SW 1271 (cell line): Measurements from ENCODE around the gene KLHL29.

Experiments used
- DNase-seq, 2 experiments: peaks; one replicate each; lab custom pipeline; 2025; lab: John Stamatoyannopoulos, UW

KLHL29 gene

DNA sequence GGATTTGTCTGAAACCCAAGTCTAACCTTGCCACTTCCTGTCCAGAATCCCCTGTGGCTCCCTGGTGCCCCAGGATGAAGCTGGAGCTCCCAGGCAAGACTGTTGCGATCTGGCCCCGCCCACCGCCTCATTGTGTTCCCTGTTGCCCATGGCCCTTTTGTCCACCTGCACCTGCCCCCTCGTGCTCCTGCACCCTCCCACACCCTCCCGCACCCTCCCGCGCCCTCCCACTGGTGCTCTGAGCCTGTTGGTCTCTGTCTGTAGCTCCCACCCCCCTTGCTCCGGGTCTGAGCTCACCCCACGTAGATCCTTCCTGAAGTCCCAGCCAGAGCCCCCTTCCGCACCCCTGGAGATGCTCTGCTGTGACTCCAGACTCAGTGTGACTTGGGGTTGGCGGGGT lies 297.5 kb downstream of the KLHL29 start:
- DNase-seq, result no peak

DNA sequence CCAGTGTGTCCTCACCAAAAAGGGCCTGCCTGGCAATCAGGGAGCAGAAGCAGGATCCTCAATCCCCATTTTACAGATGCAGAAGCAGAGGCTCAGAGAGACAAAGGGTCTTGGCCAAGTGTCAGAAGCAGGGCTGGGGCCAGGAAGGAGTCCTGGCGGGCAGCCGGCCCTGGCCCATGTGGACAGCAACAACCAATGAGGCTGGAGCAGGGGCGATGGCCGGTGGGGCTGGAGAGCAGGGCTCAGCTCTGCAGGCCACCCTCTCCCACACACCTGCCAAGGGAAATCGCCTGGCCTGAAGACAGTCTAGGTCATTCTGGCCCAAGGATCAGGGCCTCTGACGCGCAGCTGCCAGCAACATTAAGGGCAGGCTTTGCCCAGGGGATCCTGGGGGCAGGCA lies 298.0 kb downstream of the KLHL29 start:
- no peak for DNase-seq

DNA sequence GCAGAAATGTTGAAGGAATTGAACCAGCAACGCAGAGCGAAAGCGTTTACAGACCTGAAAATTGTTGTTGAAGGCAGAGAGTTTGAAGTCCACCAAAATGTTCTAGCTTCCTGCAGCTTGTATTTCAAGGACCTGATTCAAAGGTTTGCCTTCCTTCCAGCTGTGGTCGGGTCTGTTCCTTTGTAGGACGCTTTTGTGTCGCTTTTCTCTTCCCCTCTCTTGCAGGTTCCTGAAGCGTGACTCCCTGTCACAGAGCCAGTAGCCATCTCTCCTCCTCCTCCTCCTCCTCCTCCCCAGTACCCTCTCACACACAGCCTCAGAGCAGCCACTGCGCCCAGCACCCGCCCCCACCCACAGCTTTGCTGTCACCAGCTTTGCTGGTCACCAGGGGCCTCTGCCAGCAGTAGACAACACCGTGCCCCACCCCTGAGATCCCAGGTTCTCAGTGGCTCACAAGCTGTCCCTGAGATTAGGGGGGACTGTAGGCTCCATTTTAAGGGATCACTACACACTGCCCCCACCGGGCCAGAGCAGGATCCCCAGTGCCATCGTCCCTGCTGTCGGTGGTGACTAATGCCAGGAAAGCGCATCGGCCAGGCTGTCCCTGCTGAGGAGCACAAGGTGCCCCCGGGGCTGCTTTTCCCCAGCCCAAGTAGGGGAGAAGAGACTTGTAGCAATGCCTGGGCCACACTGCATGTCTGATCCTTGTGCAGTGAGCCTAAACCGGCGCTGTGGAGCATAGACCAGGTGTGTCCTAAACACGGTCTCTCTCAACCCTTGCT lies 299.6 kb downstream of the KLHL29 start:
- no peak for DNase-seq

DNA sequence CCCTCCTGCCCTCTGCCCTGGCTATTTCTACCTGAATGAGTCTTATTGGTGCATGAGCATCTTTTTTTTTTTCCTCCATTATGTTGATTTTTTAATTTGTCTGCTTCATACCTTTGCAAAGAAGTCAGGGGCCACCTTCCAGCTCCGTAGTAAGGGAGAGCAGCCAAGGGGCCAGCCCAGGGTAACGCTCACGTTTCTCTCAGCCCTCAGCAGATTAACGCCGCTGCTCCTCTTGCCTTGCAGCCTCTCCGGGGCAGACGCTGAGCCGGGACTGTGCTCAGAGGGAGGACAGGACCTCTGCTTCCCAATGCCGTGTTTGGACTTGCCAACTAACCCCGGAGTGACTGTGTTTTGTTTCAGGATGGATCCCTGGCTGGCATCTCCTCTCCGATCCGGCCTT lies 300.2 kb downstream of the KLHL29 start:
- no peak for DNase-seq

DNA sequence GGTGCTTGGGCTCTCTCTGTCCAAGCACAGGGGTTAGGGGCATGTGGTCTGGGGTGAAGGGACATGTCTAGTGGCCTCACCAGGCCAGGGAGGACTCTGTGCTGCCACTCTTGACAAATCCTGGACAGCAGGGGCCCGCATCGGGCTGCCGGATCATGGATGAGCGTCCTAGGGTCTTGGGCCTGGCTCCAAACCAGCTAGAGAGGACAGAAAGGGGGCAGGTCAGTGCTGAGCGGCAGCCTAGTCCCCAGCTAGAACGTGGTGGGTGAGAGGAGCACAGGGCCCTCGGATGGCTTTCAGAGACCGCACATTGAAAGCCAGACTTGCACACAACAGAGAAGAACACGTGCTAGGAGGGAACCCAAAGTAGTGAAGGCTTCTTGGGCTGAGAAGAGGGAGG lies 300.7 kb downstream of the KLHL29 start:
- no peak for DNase-seq

DNA sequence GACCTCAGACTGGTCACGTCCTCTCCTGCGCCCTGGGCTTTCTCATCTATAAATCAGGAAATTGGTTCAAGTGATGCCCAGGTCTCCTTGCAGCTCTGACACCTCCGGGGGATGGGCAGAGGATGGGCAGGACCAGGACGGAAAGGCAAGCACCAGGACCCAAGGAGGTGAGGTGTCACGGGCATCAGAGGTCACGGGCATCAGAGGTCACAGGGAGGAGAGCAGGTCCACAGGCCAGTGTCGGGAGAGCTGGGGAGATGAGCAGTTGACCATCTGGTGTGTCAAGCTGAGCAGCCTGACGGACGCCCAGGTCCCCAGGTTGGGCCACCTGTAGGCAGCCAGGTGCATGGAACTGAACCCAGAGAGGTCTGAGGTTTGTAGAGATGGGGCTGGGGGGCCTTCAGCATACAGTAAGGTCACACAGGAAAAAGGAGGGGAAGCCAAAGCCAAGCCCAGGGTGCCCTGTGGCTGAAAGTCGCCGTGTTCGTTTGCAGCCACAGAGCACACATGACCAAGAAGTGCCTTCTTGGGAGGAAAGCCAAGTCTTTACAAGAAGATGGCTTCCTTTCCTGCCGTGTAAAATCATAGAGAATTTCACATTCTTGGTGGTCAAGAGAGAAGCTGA lies 301.5 kb downstream of the KLHL29 start:
- no peak for DNase-seq

DNA sequence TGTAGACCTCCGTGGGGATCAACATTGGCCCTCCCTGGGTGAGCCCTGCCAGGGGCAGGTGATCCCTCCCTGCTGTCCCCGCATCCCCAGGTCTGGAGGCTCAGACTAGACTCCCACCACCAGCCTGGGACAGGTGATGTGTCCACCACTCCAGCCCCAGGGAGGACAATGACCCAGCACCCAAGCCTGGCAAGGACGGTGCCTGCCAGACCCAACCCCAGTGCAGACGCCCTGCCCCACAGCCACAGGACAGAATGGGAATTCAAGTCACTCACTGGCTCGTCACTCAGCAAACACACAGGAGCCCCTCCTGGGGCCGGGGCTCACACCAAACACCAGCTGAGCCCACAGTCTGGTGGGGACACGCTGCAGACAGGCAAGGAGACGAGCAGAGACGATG lies 302.2 kb downstream of the KLHL29 start:
- DNase-seq, result no peak

DNA sequence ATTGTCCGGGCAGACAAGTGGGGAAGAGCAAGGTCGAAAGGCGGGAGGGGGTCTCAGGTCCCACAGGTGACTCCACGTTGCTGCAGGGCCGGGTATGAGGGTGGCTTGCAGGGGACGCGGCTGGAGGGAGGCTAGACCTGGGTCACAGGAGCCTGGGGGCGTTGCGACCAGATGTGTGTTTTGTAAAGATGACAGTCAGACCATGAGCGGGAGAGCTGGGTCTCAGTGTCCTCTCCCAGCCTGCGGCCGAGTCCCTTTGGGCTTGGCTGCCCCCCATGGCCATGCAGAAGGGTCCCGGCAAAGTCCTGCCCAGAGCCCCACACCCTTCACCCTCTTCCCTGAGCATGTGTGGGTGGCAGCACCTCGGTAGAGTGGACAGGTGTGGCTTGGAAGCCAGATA lies 302.7 kb downstream of the KLHL29 start:
- DNase-seq, result no peak

DNA sequence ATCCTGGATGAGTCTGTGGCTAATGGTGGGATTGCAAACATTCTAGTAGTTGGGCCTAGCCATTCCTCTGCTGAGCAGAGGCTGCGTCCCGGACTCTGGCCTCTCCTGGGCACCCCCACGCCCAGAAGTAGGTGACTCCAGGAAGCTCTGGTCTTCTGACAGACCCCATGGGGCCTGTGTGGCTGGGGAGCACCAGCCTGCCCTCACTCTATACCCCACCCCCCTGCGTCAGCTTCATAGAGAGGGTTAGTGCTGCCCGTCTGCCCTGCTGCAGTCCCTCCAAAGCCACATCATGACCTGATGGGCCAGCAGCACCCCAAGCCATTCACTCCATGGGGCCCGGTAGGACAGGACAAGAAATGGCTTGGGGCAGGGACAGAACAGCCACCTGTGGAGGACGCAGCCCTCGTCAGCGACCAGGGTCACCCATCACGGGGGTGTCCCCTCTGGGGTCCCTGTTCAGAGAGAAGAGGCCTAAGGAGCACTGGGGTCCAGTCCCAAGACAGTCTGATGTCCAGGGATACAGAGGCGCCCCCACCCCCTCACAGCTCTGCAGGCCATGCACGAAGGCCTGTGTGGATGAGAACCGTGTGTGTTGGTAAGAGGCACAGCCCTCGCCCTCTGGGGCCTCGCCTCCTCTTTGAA lies 303.6 kb downstream of the KLHL29 start:
- DNase-seq, result no peak

DNA sequence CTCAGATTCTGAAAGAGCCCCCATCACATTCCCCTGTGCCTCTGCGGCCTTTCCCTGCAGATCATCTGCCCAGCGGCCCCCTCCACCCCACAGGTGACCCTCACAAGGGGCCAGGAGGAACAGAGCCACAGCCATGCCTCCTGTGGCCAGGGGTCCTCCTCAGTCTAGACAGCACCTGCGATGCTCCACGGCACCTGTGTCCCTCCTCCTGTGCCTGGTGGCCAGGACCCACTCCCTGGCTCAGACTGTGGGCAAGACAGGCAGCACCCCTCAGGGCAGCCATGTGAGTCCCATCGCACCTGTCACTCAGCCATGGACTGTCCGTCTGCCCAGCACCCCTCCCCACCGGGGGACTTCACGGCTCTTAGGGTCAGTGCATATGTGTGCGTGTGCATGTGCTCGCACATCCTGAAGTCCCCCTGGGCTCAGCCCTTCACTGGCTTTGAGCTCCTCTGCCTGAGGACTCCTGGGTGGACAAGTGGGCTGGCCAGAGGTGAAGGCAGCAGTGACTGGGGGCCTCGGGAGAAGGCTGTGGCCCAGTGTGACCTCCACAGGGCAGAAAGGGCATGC lies 304.2 kb downstream of the KLHL29 start:
- DNase-seq, result no peak

DNA sequence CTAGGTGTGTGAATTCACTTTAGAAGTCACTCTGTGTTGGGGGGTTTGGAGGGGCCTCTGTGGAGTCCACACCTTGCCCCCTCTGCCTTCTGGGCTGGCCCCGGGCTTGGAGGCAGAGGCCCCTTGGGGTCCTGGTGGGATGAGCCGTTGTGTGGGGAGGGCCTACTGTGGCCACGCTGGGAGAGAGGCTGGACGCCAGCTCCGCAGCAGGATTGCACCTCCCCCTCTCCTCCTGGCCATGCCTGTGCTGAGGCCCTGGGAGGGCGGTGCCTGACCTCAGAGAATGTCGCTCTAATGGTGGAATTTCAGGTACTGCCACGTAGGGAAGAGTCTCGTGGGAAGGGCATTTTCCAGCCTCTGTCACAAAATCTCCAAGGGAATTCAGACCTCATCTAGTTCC lies 304.9 kb downstream of the KLHL29 start:
- DNase-seq, result no peak

DNA sequence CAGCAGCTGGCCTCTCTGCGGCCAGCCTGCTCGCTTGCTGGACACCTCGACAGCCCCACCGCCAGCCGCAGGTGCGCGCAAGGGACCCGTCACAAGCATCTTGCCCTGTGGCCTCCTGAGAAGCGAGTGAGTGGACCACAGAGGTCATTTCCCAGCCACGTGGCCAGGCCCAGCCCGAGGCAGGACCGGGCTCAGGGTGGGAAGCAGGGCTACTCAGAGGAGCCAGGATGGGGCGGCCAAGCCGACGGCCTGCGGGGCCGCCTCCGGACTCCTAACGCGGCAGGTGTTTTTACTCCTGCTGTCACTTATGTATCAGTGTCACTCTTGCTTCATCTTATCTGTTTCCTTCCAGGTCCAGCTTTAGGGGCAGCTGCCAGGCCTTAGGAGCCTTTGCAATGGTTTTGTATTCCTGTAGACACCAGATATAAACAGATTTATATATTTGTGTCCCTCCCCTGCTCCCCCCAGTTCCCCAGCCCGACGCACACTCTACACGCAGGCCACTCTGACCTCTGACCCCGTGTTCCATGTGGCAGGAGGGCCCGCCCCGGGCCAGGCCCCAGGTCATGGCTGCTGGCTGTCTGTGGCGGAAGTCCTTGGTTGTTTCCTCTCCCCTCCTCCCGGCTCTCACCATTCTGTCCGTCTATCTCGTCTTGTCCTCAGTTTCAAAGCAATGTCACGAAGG lies 305.6 kb downstream of the KLHL29 start:
- DNase-seq, result no peak

DNA sequence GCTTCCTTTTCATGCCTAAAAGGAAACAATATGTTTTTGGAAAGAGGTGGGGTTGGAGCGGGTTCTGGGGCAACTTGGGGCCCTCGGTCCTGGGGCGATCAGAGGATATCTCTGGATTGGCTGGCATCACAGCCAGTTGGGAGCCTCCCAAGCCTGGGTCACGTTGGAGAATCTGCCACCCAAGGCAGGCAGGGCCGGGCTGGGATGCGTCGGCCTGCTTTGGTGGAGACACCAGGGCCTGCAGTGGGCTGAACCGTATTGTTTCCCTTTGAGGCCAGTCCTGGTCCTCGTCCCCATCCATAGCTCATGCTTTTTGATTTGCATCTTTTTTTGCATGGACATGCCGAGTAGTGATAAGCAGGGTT lies 306.1 kb downstream of the KLHL29 start:
- no peak for DNase-seq

DNA sequence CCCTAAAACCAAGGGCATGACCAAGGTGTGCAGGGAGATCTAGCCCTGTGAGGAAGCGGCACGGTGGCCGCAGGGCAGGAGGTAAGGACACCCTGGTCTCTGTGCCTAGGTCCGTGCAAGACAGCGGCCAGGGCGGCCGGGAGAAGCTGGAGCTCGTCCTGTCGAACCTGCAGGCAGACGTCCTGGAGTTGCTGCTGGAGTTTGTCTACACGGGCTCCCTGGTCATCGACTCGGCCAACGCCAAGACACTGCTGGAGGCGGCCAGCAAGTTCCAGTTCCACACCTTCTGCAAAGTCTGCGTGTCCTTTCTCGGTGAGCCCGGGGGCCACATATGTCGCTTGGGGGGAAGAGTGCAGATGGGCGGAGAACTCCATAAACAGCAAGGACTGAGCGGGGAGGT lies 306.6 kb downstream of the KLHL29 start:
- no peak for DNase-seq

DNA sequence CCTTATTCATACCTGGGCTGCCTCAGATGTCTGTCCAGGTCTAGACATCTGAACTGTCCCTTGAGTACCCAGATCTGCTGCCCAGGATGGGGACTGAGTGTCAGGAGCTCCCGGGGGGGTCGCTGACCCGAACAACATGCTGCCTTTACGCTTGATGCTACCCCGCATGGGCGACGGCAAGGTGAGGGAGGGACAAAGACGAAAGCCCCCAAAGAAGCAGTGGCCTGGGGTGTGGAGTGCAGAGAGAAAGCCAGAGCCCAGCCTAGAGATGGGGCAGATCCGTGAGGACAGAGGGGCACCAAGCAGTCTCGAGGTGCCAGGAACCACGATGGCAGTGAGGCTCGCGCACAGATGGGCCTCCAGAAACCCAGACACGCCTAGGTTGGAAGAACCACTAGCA lies 307.3 kb downstream of the KLHL29 start:
- no peak for DNase-seq

DNA sequence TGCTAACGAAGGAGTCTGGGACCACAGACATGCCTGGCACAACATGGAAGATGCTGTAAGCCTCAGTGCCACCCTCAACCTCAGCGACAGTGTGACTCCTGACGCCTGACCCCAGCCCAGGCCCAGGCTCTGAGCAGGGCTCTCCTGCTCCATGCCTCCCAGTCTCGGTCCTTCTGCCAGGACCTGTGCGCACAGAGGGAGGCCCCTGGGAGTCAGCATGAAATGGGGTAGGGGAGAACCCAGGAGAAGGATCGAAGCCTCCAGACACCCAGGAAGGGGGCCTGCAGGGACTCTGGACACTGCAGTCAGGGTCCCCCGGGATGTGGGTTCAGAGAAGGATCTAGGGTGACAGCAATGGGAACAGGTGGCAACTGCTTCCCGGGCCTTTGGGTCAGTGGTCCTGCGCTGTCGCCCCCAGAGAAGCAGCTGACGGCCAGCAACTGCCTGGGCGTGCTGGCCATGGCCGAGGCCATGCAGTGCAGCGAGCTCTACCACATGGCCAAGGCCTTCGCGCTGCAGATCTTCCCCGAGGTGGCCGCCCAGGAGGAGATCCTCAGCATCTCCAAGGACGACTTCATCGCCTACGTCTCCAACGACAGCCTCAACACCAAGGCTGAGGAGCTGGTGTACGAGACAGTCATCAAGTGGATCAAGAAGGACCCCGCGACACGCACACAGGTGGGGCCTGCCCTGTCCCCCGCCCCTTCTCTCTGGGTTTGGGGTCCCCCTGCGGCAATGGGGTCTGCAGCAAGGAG lies 308.0 kb downstream of the KLHL29 start:
- no peak for DNase-seq

DNA sequence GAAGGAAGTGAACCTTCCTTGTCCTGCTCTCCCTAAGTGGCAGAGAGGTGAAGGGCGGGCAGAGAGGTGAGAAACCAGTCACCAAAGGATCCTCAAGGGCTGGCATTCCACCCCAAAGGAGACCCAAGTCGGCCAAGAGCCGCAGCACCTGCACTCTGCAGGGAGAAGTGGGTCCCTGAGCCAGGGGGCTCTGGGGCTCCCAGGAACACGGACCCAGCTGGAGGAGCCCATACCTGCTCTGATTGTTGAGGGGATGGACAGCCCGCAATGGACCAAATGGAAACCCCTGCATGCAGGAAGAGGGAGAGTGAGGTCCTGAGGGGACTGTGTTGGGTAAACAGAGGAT lies 308.6 kb downstream of the KLHL29 start:
- DNase-seq, result no peak

DNA sequence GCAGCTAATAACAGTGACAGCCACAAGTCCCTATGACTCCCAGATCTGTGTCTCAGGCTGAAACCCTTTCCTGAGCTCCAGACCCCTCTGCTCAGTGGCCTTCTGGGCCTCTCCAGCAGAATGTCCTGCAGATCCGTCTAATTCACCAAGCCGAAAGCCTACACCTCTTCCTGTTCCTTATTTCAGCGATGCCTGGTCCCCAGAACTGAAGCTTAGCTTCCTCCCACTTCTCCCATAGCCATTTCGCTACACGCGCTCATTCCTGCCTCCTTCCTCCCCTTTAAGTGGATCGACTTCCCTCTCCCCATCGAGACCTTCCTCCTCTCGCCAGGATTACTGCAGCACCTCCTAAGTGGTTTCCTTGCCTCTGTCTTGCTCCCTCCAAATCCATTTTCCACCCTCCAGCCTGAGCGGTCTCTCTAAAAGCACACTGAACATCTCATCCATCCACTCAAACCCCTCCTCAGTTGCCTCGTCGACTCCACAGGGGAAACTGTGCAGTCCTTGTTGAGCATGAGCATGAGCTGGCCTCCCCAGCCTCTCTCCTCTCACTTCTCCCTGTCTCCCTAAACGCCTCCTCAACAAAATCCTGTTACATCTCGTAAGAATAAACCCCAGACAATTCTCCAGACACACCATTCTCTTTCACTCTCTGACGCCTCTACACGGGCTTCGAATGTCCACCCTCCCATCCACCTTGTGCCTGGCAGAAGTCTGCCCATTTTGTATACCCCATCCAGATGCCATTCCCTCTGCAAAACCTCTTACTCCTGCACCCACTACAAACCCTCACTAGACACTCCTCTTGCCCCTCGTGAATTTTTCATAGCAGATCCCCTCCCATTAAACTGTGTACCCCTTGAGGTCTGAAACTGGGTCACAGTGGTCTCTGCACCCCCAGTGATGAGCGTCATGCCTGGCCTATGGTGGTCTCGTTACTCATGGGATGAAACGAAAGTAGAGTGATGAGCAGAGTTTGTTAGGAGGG lies 309.4 kb downstream of the KLHL29 start:
- no peak for DNase-seq

DNA sequence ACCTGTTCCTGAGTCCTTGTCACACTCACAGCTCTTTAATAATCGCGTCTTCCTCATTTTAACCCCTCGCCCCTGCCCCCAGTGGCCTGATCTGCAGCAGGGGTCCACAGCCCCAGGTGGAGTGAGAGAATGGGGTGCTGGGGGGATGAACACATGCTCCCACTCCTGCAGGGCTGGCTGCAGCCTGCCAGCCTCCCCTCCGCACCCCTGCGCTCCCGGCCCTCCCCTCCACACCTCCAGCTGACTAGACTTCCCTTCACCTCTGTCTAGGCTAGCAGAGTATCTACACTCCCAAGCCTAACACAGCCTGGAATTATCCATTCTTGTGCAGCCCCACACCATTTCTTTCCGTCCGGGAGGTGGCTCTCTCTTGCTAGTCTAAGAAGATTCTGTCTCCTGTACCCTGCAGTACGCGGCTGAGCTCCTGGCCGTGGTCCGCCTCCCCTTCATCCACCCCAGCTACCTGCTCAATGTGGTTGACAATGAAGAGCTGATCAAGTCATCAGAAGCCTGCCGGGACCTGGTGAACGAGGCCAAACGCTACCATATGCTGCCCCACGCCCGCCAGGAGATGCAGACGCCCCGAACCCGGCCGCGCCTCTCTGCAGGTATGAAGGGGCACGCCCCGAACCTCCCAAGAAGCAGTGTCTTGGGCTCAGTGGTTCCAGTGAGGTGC lies 310.4 kb downstream of the KLHL29 start:
- DNase-seq, result no peak
